OCI-LY7 (cell line): ENCODE measurements around the gene PIH1D2.
"Not testable (repeated sequence)": the region's sequence is repeated elsewhere in the genome, so short reads cannot be mapped to it uniquely, and the experiment has no call there.

Experiments
- EZH2phosphoT487 ChIP-seq: fragments of 200-600 bp; sonication (generic); IDR thresholded peaks from 2 replicates; pipeline ENCODE4 v1.6.1; 2018; ENCODE audit warnings: low read depth, borderline replicate concordance, mild to moderate bottlenecking, mixed run types, antibody characterized with exemption, low read length, moderate library complexity, mixed read lengths
- TF ChIP-seq, protein P1 (sequence below): fragments of 200-600 bp; sonication (generic); conservative IDR thresholded peaks from 2 replicates; pipeline ENCODE4 v1.5.1; 2014; ENCODE audit warnings: mild to moderate bottlenecking, antibody characterized with exemption, low read length, moderate library complexity, mixed read lengths

DNA sequence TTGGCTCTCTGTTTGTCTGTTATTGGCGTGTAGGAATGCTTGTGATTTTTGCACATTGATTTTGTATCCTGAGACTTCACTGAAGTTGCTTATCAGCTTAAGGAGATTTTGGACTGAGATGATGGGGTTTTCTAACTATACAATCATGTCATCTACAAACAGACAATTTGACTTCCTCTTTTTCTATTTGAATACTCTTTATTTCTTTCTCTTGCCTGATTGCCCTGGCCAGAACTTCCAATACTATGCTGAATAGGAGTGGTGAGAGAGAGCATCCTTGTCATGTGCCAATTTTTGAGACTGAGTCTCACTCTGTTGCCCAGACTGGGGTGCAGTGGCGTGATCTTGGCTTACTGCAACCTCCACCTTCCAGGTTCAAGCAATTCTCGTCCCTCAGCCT lies 25.6 kb downstream of the PIH1D2 start:
- TF ChIP-seq, protein P1, sequence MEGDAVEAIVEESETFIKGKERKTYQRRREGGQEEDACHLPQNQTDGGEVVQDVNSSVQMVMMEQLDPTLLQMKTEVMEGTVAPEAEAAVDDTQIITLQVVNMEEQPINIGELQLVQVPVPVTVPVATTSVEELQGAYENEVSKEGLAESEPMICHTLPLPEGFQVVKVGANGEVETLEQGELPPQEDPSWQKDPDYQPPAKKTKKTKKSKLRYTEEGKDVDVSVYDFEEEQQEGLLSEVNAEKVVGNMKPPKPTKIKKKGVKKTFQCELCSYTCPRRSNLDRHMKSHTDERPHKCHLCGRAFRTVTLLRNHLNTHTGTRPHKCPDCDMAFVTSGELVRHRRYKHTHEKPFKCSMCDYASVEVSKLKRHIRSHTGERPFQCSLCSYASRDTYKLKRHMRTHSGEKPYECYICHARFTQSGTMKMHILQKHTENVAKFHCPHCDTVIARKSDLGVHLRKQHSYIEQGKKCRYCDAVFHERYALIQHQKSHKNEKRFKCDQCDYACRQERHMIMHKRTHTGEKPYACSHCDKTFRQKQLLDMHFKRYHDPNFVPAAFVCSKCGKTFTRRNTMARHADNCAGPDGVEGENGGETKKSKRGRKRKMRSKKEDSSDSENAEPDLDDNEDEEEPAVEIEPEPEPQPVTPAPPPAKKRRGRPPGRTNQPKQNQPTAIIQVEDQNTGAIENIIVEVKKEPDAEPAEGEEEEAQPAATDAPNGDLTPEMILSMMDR: not testable (repeated sequence)
- TF ChIP-seq EZH2phosphoT487: not testable (repeated sequence)
